K562 (cell line): ENCODE results near the gene DUS3L. TPM values are rescaled to one million over a fixed set of nuclear protein-coding genes. Genes with fewer than 3 reads are reported as not detected.
A peak's percentile ranks its signal among the peaks of the same experiment; 100 is the strongest.

Source experiments
- ATAC-seq: fragments of 200-7000 bp; cut with Tn5 transposase; 3 replicates; pipeline ENCODE4 v1.9.1; 2020; ENCODE audit warnings: moderate library complexity
- BruUV-seq: library from RNA; stranded (reverse); fragments of 400-500 nt; replicated peaks from 2 replicates; lab custom pipeline; 2021; lab: Mats Ljungman, UMichigan
- CTCF ChIA-PET: fragments of 300-600 bp; formaldehyde crosslinking; extraction: SDS; loops from one replicate; lab custom pipeline; 2021; ENCODE audit warnings: low intra/inter-chr PET ratio; lab: Yijun Ruan, JAX
- POLR2A ChIA-PET: fragments of 300-600, 350-650 bp; sonication (Branson Sonifier 250); formaldehyde crosslinking; extraction: SDS; loops from one replicate; lab custom pipeline; 2021; ENCODE audit warnings: antibody characterized with exemption, inconsistent platforms; lab: Yijun Ruan, JAX
- DNase-seq, 4 experiments: peaks; one replicate each; pipeline versions ENCODE4 v3.0.0 to v3.0.0-alpha.2; 2011 to 2018; ENCODE audit warnings: low spot score in 3 of 4, mixed read lengths in 3 of 4; ENCODE audit errors: extremely low read depth in 1 of 4
- FAIRE-seq: peaks from 2 replicates; lab custom pipeline; 2011; peaks lifted over from hg19 to GRCh38; lab: Jason Lieb, UNC
- H2AFZ ChIP-seq: 2 replicates; pipeline ENCODE4 v1.6.0; 2011; ENCODE audit warnings: low read depth, low read length, control low read depth, inconsistent platforms
- H3K27ac ChIP-seq: fragments of 200-600 bp; 3 replicates; pipeline ENCODE4 v1.8.0; 2011; ENCODE audit warnings: low read depth, mild to moderate bottlenecking, control low read depth, inconsistent platforms, low read length, moderate library complexity, mixed read lengths; ENCODE audit errors: extremely low read depth
- H3K27me3 ChIP-seq, 2 experiments: fragments of 300-600 bp in 1 of 2; 2 replicates in 1 of 2; 3 replicates in 1 of 2; pipeline versions ENCODE4 v1.6.0 to v1.8.0; 2011; ENCODE audit warnings: inconsistent platforms in 2 of 2, low read length in 2 of 2, mild to moderate bottlenecking in 1 of 2, mixed read lengths in 1 of 2, moderate library complexity in 1 of 2; ENCODE audit not compliant: control insufficient read depth in 2 of 2, insufficient read depth in 2 of 2
- H3K36me3 ChIP-seq: fragments of 300-600 bp; 3 replicates; pipeline ENCODE4 v1.8.0; 2011; ENCODE audit warnings: mild to moderate bottlenecking, low read length, inconsistent platforms; ENCODE audit not compliant: control insufficient read depth, insufficient read depth
- H3K4me1 ChIP-seq, 2 experiments: fragments of 200-600 bp in 1 of 2; replicated peaks in 1 of 2; 2 replicates in 1 of 2; 3 replicates in 1 of 2; pipeline versions ENCODE4 v1.5.1 to v1.8.0; 2011; ENCODE audit warnings: inconsistent platforms in 2 of 2, low read length in 2 of 2, mild to moderate bottlenecking in 1 of 2, mixed read lengths in 1 of 2, moderate library complexity in 1 of 2; ENCODE audit not compliant: control insufficient read depth in 2 of 2, insufficient read depth in 2 of 2
- H3K4me2 ChIP-seq: 2 replicates; pipeline ENCODE4 v1.6.1; 2011; ENCODE audit warnings: low read length, control low read depth, inconsistent platforms, mixed read lengths; ENCODE audit not compliant: insufficient read depth
- H3K4me3 ChIP-seq: fragments of 200-600 bp; sonication (generic), shearing (Covaris generic); 2 replicates; pipeline ENCODE4 v1.5.1; 2016; ENCODE audit warnings: control low read depth, inconsistent platforms
- H3K79me2 ChIP-seq: fragments of 200-600 bp; 3 replicates; pipeline ENCODE4 v1.8.0; 2011; ENCODE audit warnings: low read length, inconsistent platforms; ENCODE audit not compliant: control insufficient read depth, insufficient read depth
- H3K9ac ChIP-seq, 2 experiments: 2 replicates each; pipeline versions ENCODE4 v1.6.0 to v1.6.1; 2011; ENCODE audit warnings: low read depth in 2 of 2, low read length in 2 of 2, control low read depth in 1 of 2, inconsistent platforms in 1 of 2, mild to moderate bottlenecking in 1 of 2, mixed read lengths in 1 of 2; ENCODE audit not compliant: insufficient read depth in 1 of 2
- H3K9me1 ChIP-seq: one replicate; pipeline ENCODE4 v1.6.0; 2011; ENCODE audit warnings: inconsistent platforms, mild to moderate bottlenecking, low read length, moderate library complexity; ENCODE audit not compliant: control insufficient read depth, insufficient read depth
- H3K9me3 ChIP-seq: replicated peaks from 2 replicates; pipeline ENCODE4 v1.5.1; 2011; ENCODE audit warnings: low read depth, low read length, inconsistent platforms; ENCODE audit not compliant: control insufficient read depth, insufficient read depth
- H4K20me1 ChIP-seq: replicated peaks from 2 replicates; pipeline ENCODE4 v1.6.1; 2011; ENCODE audit warnings: low read length, inconsistent platforms, mixed read lengths; ENCODE audit not compliant: control insufficient read depth, insufficient read depth
- CTBP1 ChIP-seq: fragments of 450-650 bp; IDR thresholded peaks from 2 replicates; pipeline ENCODE4 v1.6.1; 2016; ENCODE audit warnings: borderline replicate concordance
- HNRNPK ChIP-seq: fragments of 200-400 bp; formaldehyde crosslinking; IDR thresholded peaks from one replicate; pipeline ENCODE4 v1.6.1; 2018; ENCODE audit warnings: mild to moderate bottlenecking, low read depth, low read length; ENCODE audit not compliant: poor library complexity, severe bottlenecking
- MAX ChIP-seq: sonication (generic); formaldehyde crosslinking; IDR thresholded peaks from 2 replicates; pipeline ENCODE4 v1.9.0; 2022; ENCODE audit warnings: mild to moderate bottlenecking, missing genetic modification reagents
- NR3C1 ChIP-seq: sonication (generic); formaldehyde crosslinking; IDR thresholded peaks from 2 replicates; pipeline ENCODE4 v1.8.1; 2022; ENCODE audit warnings: missing genetic modification reagents
- NRF1 ChIP-seq, 2 experiments: fragments of 450-650 bp; IDR thresholded peaks in 1 of 2; conservative IDR thresholded peaks in 1 of 2; 2 replicates each; pipeline ENCODE4 v1.6.1; 2014; ENCODE audit warnings: mild to moderate bottlenecking in 2 of 2
- POLR2A ChIP-seq: fragments of 450-650 bp; conservative IDR thresholded peaks from 2 replicates; pipeline ENCODE4 v1.6.1; 2016
- POLR2G ChIP-seq: fragments of 200-400 bp; formaldehyde crosslinking; IDR thresholded peaks from 2 replicates; pipeline ENCODE4 v1.6.1; 2017; ENCODE audit warnings: low read depth, mild to moderate bottlenecking, antibody characterized with exemption, low read length, moderate library complexity
- ZBTB33 ChIP-seq: sonication (generic); formaldehyde crosslinking; IDR thresholded peaks from 2 replicates; pipeline ENCODE4 v1.8.1; 2023; ENCODE audit warnings: mild to moderate bottlenecking, missing genetic modification reagents
- ZKSCAN1 ChIP-seq: fragments of 150-350 bp; IDR thresholded peaks from 2 replicates; pipeline ENCODE4 v1.6.1; 2016; ENCODE audit warnings: low read depth, low read length
- ZNF224 ChIP-seq: sonication (generic); formaldehyde crosslinking; IDR thresholded peaks from 2 replicates; pipeline ENCODE4 v1.8.0; 2022; ENCODE audit warnings: mild to moderate bottlenecking, missing genetic modification reagents
- ZNF311 ChIP-seq: fragments of 250-450 bp; sonication (Bioruptor Pico); IDR thresholded peaks from 2 replicates; pipeline ENCODE4 v1.4.0; 2020; ENCODE audit warnings: mild to moderate bottlenecking, moderate library complexity
- WGBS: fragments of 100-300 bp; shearing (Covaris generic); methylation state at CpG from one replicate; pipeline ENCODE4 v1.1.6; 2016; ENCODE audit warnings: low coverage, mixed read lengths; ENCODE audit not compliant: insufficient coverage; ENCODE audit errors: missing lambda C conversion rate; 5-methylcytosine and 5-hydroxymethylcytosine counted together
- in situ Hi-C: fragments of 300-500 bp; cut with MboI; formaldehyde crosslinking; loops from 4 replicates; pipeline ENCODE4 v1.15.0; 2018; ENCODE audit warnings: inconsistent platforms, mixed read lengths
- intact Hi-C: fragments of 100-400 bp; cut with micrococcal nuclease; formaldehyde crosslinking; loops from 2 replicates; pipeline ENCODE4 v1.14.2; 2022
- polyA plus RNA-seq, 8 experiments: library from polyadenylated mRNA; depleted of rRNA in 4 of 8; stranded (reverse) in 5 of 8; unstranded in 3 of 8; fragments of >200 nt; fragmentation: Nextera tagmentation in 2 of 8; fragmentation: Illumina TruSeq in 1 of 8; extraction: Ambion mirVana in 2 of 8; extraction: Trizol in 1 of 8; gene quantifications; 2 replicates each; pipeline versions ENCODE4 v1.2.1 to v1.2.3, GENCODE V29; 2011 to 2014; ENCODE audit warnings: inconsistent platforms in 1 of 8, missing spikeins in 1 of 8
- total RNA-seq, 7 experiments: library from RNA; depleted of rRNA in 6 of 7; stranded (reverse); fragments of >200 nt in 6 of 7; fragmentation: Illumina TruSeq in 2 of 7; extraction: Trizol in 2 of 7; gene quantifications; 2 replicates each; pipeline versions ENCODE4 v1.2.1 to v1.2.3, GENCODE V29; 2011 to 2021; ENCODE audit warnings: low replicate concordance in 1 of 7

Gene DUS3L
- total and polyA plus RNA-seq, 9 of the 15 experiments (the other 6 are each of a cell fraction or from before 2014, with no cell fraction given) = 1.7 to 102 (median 77.5) TPM

GRCh38 chr19:5788422-5788821 is 2.5 kb downstream of the DUS3L start:
- ChIA-PET CTCF (no interaction called here), POLR2A (interaction anchor here (0.8 kb wide), 1 partner anchor 68 kb away, joined by 5 read pairs; the partner anchor contains the start of gene CATSPERD)
- Histone ChIP-seq H3K27ac (no peak overlapping the region), H3K9ac (no peak overlapping the region), H4K20me1 (0 out of 2 replicates have a peak, but pooled peaks cover 10% of the 10 kb centered on the region), H3K4me3 (no peak overlapping the region), H3K4me2 (no peak overlapping the region), H3K9me1 (no peaks in the 10 kb centered on the region), H2AFZ (no peak overlapping the region), H3K27me3 (no peaks in the 10 kb centered on the region), H3K4me1 (peaks cover 2 to 55% of the 10 kb centered on the region in 2 experiments; a peak in 2 of 5 replicates), H3K79me2 (peaks cover 21% of the 10 kb centered on the region), H3K36me3 (peaks cover 65% of the 10 kb centered on the region), H3K9me3 (no peaks in the 10 kb centered on the region)
- DNase-seq (no peak), FAIRE-seq (no peak), ATAC-seq (no peak)
- WGBS = 95% methylated on average over 5 of the region's 5 CpGs
- intact Hi-C loops = no loop called here
- no TSS peak for BruUV-seq
- in situ Hi-C loops = no loop called here
- TF ChIP-seq ZNF224 (no peak), POLR2A (peak; percentile 45; the same call in 1 of the 2 replicates)

- no peak overlapping the region for H3K4me2 ChIP-seq
- DNase-seq = no peak
- peaks cover 21% of the 10 kb centered on the region for H3K79me2 ChIP-seq
- ChIA-PET POLR2A (interaction anchor here (0.8 kb wide), 1 partner anchor 67 kb away, joined by 5 read pairs; the partner anchor contains the start of gene CATSPERD), CTCF (no interaction called here)
- no TSS peak for BruUV-seq
- no peak overlapping the region for H2AFZ ChIP-seq
- 0 out of 2 replicates have a peak, but pooled peaks cover 10% of the 10 kb centered on the region for H4K20me1 ChIP-seq
- H3K27ac ChIP-seq = no peak overlapping the region
- no peak for FAIRE-seq
- in situ Hi-C loops (no loop called here), intact Hi-C loops (no loop called here)
- peak overlapping the region in 1 of 2 experiments; percentile 52; a peak in 1 of 4 replicates for H3K9ac ChIP-seq
- no peaks in the 10 kb centered on the region for H3K9me1 ChIP-seq
- peaks cover 2 to 63% of the 10 kb centered on the region in 2 experiments; a peak in 2 of 5 replicates for H3K4me1 ChIP-seq
- no peak for ATAC-seq
- WGBS = 94% methylated on average over 19 of the region's 39 CpGs
- no peak overlapping the region for H3K4me3 ChIP-seq
- no peaks in the 10 kb centered on the region for H3K9me3 ChIP-seq
- H3K36me3 ChIP-seq = peaks cover 68% of the 10 kb centered on the region
- H3K27me3 ChIP-seq = no peaks in the 10 kb centered on the region
- no peak for TF ChIP-seq CTBP1
- TF ChIP-seq ZBTB33 (CRISPR knock-in tag) = 0 out of 2 replicates have a peak, but pooled peaks have one; percentile 34
- TF ChIP-seq POLR2G = peak; percentile 74
- TF ChIP-seq MAX = 0 out of 2 replicates have a peak, but pooled peaks have one; percentile 29
- no peak for TF ChIP-seq NRF1 (conservative IDR thresholded peaks at IDR 0.05 in 1 of 2, IDR thresholded peaks at IDR 0.05 in 1 of 2)
- no peak for TF ChIP-seq HNRNPK
- TF ChIP-seq NR3C1 (CRISPR knock-in tag) = 0 out of 2 replicates have a peak, but pooled peaks have one; percentile 40
- TF ChIP-seq ZKSCAN1 = no peak
- TF ChIP-seq ZNF311 (CRISPR knock-in tag) = no peak
Observed at GRCh38 chr19:5787409-5788182, 3.4 kb downstream of the DUS3L start.
